T-helper 1 cell treated with Interleukin-12 subunit alpha and Interleukin-12 subunit beta and Interleukin-4 antibody, amounts not matched to agents 30 μg/mL and 1 μg/mL, for 36 hours (primary cell): ENCODE measurements around the gene NFATC1.

ENCODE experiments used
- H3K27ac Mint-ChIP-seq: one replicate; pipeline ENCODE4 v1.8.0; 2021; ENCODE audit warnings: mild to moderate bottlenecking, mixed read lengths
- H3K27me3 Mint-ChIP-seq: one replicate; pipeline ENCODE4 v1.8.0; 2021; ENCODE audit warnings: low read depth, mixed read lengths
- H3K36me3 Mint-ChIP-seq: one replicate; pipeline ENCODE4 v1.8.0; 2021; ENCODE audit warnings: low read depth, mixed read lengths
- H3K4me1 Mint-ChIP-seq: one replicate; pipeline ENCODE4 v1.8.0; 2021; ENCODE audit warnings: low read depth, mixed read lengths
- H3K4me3 Mint-ChIP-seq: one replicate; pipeline ENCODE4 v1.8.0; 2021; ENCODE audit warnings: mild to moderate bottlenecking, moderate library complexity, mixed read lengths
- H3K9me3 Mint-ChIP-seq: one replicate; pipeline ENCODE4 v1.8.0; 2021; ENCODE audit warnings: mixed read lengths

The NFATC1 gene

GRCh38 chr18:79380816-79381806, 14.6 kb upstream of the NFATC1 start:
- Mint-ChIP-seq H3K27me3 (no peaks in the 10 kb centered on the region), H3K9me3 (no peaks in the 10 kb centered on the region), H3K27ac (no peak overlapping the region)

GRCh38 chr18:79381811-79382311, 13.9 kb upstream of the NFATC1 start:
- peaks cover 8% of the 10 kb centered on the region for H3K4me1 Mint-ChIP-seq
- peaks cover 12% of the 10 kb centered on the region for H3K36me3 Mint-ChIP-seq
- no peaks in the 10 kb centered on the region for H3K9me3 Mint-ChIP-seq
- no peak overlapping the region for H3K27ac Mint-ChIP-seq
- H3K27me3 Mint-ChIP-seq: no peaks in the 10 kb centered on the region
- H3K4me3 Mint-ChIP-seq: no peak overlapping the region

More at GRCh38 chr18:79380816-79381806, 14.6 kb upstream of the NFATC1 start:
- peaks cover 8% of the 10 kb centered on the region for H3K4me1 Mint-ChIP-seq
- peaks cover 12% of the 10 kb centered on the region for H3K36me3 Mint-ChIP-seq
- H3K4me3 Mint-ChIP-seq: no peak overlapping the region

DNA sequence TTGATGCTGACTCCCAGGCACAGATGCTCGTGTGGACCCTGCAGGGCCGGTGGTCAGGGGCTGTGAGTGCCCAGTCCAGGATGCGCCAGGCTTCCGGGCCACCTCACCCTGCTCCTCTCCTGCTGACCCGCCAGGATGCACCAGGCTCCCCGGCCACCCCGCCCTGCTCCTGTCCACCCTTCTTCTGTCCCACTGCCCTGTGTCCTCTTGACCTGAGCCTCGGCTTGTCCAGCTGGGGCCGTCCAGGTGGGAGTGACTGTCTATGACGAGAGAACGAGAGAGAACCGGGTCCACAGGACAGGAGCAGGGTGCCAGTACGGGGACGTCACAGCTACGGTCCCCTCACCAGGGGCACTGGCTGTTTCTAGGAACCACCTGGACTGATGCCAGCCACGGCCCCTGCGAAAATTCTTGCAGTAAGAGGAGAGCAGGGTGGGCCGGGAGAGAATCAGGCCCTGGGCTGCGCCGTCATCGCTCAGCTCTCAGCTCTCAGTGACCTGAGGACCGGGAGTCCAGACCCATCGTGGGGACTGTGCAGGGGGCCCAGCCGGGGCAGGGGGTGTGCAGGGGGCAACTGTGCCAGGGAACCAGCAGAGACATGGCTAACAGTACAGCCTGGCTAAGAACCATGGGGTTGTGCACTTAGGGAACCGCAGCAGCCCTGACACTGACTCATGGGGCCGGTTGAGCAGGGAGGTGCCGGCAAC, 12.9 kb upstream of the NFATC1 start:
- Mint-ChIP-seq H3K4me1 (peaks cover 10% of the 10 kb centered on the region), H3K4me3 (no peak overlapping the region), H3K27me3 (peaks cover 6% of the 10 kb centered on the region), H3K27ac (no peak overlapping the region), H3K9me3 (no peaks in the 10 kb centered on the region), H3K36me3 (peaks cover 8% of the 10 kb centered on the region)

- H3K27me3 Mint-ChIP-seq: peaks cover 9% of the 10 kb centered on the region
- no peak overlapping the region for H3K4me3 Mint-ChIP-seq
- H3K4me1 Mint-ChIP-seq: peaks cover 10% of the 10 kb centered on the region
- no peaks in the 10 kb centered on the region for H3K9me3 Mint-ChIP-seq
- peaks cover 4% of the 10 kb centered on the region for H3K36me3 Mint-ChIP-seq
- no peak overlapping the region for H3K27ac Mint-ChIP-seq
Measured at GRCh38 chr18:79383388-79384056, 12.2 kb upstream of the NFATC1 start.

GRCh38 chr18:79384151-79384807, 11.5 kb upstream of the NFATC1 start:
- Mint-ChIP-seq H3K27me3 (peaks cover 15% of the 10 kb centered on the region), H3K27ac (no peak overlapping the region), H3K4me1 (peaks cover 4% of the 10 kb centered on the region), H3K4me3 (no peak overlapping the region), H3K36me3 (no peaks in the 10 kb centered on the region), H3K9me3 (no peaks in the 10 kb centered on the region)

GRCh38 chr18:79384834-79385233, 10.9 kb upstream of the NFATC1 start:
- no peak overlapping the region for H3K27ac Mint-ChIP-seq
- H3K4me1 Mint-ChIP-seq: peaks cover 2% of the 10 kb centered on the region
- H3K9me3 Mint-ChIP-seq: no peaks in the 10 kb centered on the region
- H3K36me3 Mint-ChIP-seq: no peaks in the 10 kb centered on the region
- H3K4me3 Mint-ChIP-seq: no peak overlapping the region
- peaks cover 19% of the 10 kb centered on the region for H3K27me3 Mint-ChIP-seq

DNA sequence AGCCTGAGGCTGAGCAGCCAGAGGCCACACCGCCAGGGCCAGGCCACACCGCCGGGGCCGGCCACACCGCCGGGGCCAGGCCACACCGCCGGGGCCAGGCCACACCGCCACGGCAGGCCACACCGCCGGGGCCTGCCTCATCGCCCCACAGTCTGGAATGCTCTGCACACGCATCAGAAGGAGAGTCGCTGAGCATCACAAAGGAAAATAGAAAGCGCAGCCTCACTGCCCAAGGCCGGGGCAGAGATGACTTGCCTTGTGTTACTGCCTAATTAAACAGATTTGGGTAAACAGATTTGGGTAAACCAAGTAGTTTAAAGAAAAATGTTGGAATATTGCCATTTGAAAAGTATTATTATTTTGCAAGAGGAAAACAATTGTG, 10.4 kb upstream of the NFATC1 start:
- peaks cover 22% of the 10 kb centered on the region for H3K27me3 Mint-ChIP-seq
- H3K36me3 Mint-ChIP-seq: no peaks in the 10 kb centered on the region
- H3K4me1 Mint-ChIP-seq: peaks cover 2% of the 10 kb centered on the region
- H3K4me3 Mint-ChIP-seq: no peak overlapping the region
- no peaks in the 10 kb centered on the region for H3K9me3 Mint-ChIP-seq
- H3K27ac Mint-ChIP-seq: no peak overlapping the region

GRCh38 chr18:79385708-79386341, 9.9 kb upstream of the NFATC1 start:
- Mint-ChIP-seq H3K36me3 (no peaks in the 10 kb centered on the region), H3K27ac (no peak overlapping the region), H3K4me3 (no peak overlapping the region), H3K27me3 (peaks cover 28% of the 10 kb centered on the region), H3K4me1 (peaks cover 2% of the 10 kb centered on the region), H3K9me3 (no peaks in the 10 kb centered on the region)

DNA sequence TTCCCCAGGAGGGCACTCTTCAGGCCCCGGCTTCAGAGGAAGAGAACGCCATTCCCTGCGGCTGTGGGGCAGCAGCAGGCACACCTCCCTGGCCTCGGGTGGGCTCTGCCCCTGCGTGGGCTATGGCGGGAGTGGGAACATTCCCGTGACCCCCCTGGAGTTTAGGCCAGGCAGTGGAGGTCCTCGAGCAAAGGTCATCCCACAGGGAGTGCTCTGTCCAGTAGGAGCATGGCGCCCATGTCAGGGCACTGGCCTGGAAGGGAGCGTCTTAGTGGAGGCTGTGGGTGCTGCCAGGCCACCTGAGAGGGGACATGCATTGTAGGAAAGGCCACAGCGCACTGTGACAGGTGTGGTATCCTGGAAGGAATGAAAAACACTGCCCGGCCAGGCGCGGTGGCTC, 9.2 kb upstream of the NFATC1 start:
- peaks cover 2% of the 10 kb centered on the region for H3K4me1 Mint-ChIP-seq
- no peaks in the 10 kb centered on the region for H3K9me3 Mint-ChIP-seq
- H3K27ac Mint-ChIP-seq: no peak overlapping the region
- H3K36me3 Mint-ChIP-seq: no peaks in the 10 kb centered on the region
- H3K27me3 Mint-ChIP-seq: peaks cover 32% of the 10 kb centered on the region
- H3K4me3 Mint-ChIP-seq: no peak overlapping the region

- Mint-ChIP-seq H3K4me1 (peaks cover 2% of the 10 kb centered on the region), H3K27ac (no peak overlapping the region), H3K27me3 (peaks cover 37% of the 10 kb centered on the region), H3K36me3 (no peaks in the 10 kb centered on the region), H3K4me3 (no peak overlapping the region), H3K9me3 (no peaks in the 10 kb centered on the region)
Measured at GRCh38 chr18:79387214-79387613, 8.5 kb upstream of the NFATC1 start.

DNA sequence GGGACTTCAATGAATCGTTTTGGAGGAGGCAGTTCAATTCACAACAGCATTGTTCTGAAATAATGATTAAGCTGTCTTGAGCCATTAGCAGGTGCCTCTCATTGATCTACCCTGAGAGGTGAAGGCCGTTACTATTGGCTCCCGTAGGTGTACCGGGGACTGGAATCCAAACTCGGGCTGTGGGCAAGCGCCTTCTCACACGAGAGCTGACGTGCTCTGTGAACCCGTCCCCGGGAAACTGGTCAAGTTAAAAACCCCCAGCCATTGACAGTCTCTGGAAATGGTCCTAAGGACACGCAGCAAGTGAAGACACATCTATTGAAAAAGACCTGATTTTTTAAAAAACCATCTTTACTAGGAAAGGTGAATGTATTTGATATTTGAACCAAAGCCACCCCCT, 8.1 kb upstream of the NFATC1 start:
- H3K4me3 Mint-ChIP-seq: no peak overlapping the region
- H3K36me3 Mint-ChIP-seq: no peaks in the 10 kb centered on the region
- peaks cover 41% of the 10 kb centered on the region for H3K27me3 Mint-ChIP-seq
- no peak overlapping the region for H3K27ac Mint-ChIP-seq
- peaks cover 2% of the 10 kb centered on the region for H3K4me1 Mint-ChIP-seq
- no peaks in the 10 kb centered on the region for H3K9me3 Mint-ChIP-seq

DNA sequence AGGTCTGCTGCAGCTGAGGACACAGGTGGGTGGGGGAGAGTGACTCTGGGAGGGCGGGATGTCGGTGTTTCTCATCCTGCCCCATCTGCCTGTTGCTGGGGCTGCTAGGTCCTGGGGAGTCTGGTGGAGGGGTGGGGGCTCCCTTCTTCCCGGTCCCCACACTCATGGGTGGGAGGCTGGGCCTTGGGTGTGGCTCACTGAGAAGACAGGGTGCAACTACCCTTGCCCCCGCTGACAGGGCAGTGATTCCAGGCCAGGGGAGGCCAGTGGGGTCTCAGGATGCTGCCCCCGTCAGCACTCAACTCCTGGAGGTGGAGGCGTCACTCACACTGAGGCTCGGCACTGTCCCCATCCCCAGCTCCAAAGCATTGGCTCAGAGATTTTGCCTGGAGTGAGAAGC, 7.7 kb upstream of the NFATC1 start:
- H3K27me3 Mint-ChIP-seq: peaks cover 44% of the 10 kb centered on the region
- peaks cover 5% of the 10 kb centered on the region for H3K4me1 Mint-ChIP-seq

GRCh38 chr18:79389689-79390088, 6.0 kb upstream of the NFATC1 start:
- peaks cover 8% of the 10 kb centered on the region for H3K4me1 Mint-ChIP-seq
- H3K4me3 Mint-ChIP-seq: no peak overlapping the region
- no peaks in the 10 kb centered on the region for H3K9me3 Mint-ChIP-seq
- H3K27me3 Mint-ChIP-seq: peaks cover 51% of the 10 kb centered on the region
- H3K27ac Mint-ChIP-seq: no peak overlapping the region
- H3K36me3 Mint-ChIP-seq: no peaks in the 10 kb centered on the region

More for the DNA sequence above, 7.7 kb upstream of the NFATC1 start:
- H3K36me3 Mint-ChIP-seq: no peaks in the 10 kb centered on the region
- H3K4me3 Mint-ChIP-seq: no peak overlapping the region
- no peak overlapping the region for H3K27ac Mint-ChIP-seq
- no peaks in the 10 kb centered on the region for H3K9me3 Mint-ChIP-seq
